NCI-H226 (cell line): Measurements from ENCODE around the gene MRPS9.

Experiments
- DNase-seq: peaks from one replicate; pipeline ENCODE4 v3.0.0-alpha.2; 2015

Gene MRPS9

DNA sequence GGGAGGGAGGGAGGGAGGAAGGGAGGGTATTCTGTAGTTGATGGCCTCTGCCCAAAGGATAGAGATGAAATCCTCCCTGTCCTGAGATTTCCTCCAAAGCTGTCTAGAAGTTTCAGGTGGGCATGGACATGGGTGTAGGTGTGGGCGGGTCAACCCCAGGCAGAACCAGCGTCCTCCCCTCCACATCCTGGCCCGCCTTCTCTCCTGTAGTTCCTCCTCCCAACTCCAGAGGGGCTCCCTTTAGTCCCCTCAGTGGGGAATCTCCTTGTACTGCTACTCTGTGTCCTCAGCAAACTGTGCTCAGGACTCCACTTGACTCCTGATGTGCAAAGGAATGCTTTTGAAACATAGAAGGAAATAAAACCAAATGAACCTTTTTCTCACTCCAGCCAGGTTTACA, 88.1 kb downstream of the MRPS9 start:
- no peak for DNase-seq

- no peak for DNase-seq
Observed at GRCh38 chr2:105126336-105126735, 88.5 kb downstream of the MRPS9 start.

DNA sequence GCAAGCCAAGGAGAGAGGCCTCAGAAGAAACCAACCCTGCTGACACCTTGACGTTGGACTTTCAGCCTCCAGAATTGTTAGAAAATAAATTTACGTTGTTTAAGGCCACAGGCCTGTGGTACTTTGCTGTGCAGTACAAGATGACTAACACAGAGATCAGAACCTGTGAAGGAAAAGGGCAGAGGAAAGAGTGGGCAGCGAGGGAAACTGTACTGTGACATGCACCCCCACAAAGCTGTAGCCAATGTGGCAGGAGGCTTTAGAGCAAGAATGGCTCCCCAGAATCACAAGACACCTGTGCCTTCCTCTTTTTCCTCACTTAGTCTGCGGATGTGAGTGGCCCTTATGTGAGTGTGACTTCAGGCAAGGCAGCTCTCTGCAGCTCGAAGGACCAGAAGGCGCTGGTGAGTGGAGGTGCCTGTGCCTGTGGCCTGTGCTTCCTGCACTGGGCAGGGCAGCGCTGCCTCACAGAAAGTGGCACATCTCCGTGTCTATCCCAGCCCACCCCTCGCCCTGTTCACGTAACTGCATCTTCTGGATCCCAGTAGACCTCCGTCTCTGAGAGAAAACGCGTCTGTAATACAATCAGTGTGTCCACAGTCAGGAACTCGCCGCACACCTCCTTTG, 89.5 kb downstream of the MRPS9 start:
- no peak for DNase-seq

DNA sequence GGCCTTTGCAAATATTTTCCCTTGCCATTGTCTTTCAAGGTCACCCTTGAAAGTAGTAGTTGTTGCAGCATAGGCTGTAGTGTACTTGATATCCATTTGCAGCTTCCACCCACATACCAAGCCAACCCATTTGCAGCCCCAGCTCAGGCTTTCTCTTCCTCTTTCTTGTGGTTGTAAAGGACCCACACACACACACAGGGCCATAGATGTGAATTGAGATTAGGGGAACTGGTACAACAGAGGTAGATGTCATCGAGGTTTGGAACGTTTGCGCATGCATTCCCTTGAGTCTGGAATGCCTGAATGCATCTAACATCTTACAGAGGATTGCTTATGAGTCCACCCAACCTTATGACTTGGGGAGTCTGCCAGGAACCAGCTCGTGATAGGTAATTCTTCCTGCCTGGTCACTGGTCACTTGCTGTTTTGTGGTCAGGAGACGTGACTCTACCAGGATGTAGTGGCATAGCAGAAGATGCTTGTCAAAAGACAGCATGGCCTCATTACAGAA, 91.9 kb downstream of the MRPS9 start:
- DNase-seq = no peak

DNA sequence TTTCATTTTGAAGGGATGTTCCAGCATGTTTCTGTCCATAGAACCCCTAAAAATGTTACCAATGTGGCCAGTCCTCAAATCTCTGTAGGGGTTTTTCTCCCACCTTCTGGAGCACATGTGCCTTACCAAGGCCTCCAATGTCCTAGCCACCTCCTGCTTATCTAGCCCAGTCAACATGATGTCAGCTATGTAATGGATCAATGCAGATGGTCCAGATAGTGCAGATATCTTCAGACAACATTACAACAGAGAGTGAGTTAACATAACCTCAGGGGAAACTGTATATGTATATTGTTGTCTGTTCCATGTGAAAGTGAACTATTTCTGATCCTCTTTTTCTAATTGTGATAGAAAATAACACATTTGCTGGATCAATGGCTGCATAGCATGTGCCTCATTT, 92.7 kb downstream of the MRPS9 start:
- DNase-seq = no peak

- no peak for DNase-seq
Observed at GRCh38 chr2:105134081-105134480, 96.2 kb downstream of the MRPS9 start.

DNA sequence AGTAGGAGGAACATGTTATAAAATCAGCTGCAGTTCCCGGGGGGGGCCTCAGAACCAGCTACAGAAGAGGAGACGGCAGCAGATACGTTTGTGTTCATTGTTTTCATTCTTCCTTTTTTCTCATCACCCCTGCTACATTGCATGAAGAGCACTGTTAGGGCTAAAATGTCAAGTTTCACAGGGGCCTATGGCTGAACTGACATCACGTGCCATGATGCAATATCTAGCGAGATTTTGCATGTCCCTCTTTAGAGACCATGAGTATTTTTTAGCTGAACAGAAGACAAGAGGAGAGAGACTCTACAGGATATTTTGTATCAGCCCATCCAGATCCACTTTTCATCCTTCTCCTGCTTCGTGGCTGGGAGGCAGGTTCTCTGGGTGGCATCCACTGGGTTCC, 97.6 kb downstream of the MRPS9 start:
- DNase-seq = no peak

GRCh38 chr2:105136394-105136793, 98.5 kb downstream of the MRPS9 start:
- DNase-seq = no peak

GRCh38 chr2:105138643-105139042, 100.8 kb downstream of the MRPS9 start:
- no peak for DNase-seq

DNA sequence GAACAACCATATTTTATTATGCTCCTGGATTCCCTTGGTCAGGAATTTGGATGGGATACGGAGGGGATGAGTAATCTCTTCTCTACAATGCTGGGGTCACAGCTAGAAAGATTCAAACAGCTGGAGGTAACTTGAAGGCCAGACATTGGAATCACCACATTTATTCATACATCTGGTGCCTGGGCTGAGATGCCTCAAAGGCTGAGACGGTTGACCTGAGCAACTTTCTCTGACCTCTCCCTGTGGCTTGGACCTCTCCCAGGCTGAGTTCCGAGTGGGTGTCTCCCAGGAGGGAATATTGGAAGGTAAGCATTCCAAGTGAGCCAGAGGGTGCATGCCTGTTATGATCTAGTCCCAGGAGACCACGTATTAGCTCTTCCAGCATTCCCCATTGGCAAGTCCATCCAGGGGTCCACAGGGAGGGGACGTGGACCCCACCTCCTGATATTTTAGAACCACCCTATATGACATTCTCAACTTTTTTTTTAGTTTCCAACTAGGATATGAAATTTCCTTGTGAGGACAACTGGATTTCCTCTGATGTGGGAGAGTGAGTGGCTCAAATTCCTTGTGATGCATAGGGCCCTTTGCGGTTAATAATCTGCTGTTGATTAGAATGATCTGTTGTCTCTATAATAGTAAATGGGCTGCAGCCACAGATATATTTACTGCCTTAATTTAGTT, 101.8 kb downstream of the MRPS9 start:
- peak; percentile 36 for DNase-seq

- DNase-seq = no peak
Observed at GRCh38 chr2:105140240-105140568, 102.3 kb downstream of the MRPS9 start.

GRCh38 chr2:105141099-105141614, 103.3 kb downstream of the MRPS9 start:
- no peak for DNase-seq

- DNase-seq = no peak
Observed at GRCh38 chr2:105142239-105142638, 104.4 kb downstream of the MRPS9 start.

DNA sequence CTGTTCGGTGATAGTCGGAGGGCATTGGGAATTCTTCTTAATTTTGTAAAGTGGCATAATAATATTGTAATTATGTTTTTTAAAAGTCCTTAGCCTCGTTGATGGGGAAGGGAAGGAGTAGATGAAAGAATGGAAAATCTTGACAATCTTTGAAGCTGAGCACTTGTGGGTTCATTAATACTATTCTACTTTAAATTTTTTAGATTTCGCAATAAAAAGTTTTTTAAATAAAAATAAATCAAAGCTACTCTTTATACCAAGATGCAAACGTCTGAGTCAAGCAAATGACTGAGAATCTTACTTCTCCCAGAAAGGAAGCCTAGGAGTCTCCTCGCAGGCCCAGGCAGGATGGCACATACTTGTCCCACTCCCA, 105.2 kb downstream of the MRPS9 start:
- no peak for DNase-seq

DNA sequence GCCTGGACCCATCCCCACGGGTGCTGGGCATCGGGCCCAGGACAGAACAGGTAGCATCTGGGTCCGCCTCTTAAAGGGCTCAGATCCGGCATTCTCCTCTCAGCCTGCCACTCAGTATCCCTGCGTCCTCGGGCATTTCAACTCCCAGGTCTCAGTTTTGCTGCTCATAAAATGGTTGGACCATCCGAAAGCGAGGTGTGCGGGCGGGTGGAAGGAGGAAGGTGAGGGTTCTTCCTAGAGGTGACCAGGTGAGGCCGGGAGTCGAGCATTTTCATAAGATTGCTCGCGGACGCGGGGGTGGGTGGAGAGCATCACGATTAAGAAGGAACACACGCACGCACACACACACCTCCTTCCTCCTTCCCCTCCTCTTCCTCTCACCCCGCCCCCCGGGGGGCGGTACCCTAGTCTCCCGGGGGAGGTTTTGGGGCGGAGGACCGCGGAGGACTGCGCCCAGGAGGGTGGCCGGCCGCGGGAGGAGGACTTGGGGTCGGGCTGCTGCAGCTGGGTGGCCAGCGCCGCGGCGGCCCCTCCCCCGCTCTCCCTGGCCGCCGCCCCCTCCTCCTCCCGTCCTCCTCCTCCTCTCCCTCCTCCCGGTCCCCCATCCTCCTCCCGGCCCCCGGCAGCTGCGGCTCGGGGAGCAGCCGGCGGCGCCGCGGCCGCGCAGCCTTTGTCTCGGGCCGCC, 105.7 kb downstream of the MRPS9 start:
- no peak for DNase-seq

DNA sequence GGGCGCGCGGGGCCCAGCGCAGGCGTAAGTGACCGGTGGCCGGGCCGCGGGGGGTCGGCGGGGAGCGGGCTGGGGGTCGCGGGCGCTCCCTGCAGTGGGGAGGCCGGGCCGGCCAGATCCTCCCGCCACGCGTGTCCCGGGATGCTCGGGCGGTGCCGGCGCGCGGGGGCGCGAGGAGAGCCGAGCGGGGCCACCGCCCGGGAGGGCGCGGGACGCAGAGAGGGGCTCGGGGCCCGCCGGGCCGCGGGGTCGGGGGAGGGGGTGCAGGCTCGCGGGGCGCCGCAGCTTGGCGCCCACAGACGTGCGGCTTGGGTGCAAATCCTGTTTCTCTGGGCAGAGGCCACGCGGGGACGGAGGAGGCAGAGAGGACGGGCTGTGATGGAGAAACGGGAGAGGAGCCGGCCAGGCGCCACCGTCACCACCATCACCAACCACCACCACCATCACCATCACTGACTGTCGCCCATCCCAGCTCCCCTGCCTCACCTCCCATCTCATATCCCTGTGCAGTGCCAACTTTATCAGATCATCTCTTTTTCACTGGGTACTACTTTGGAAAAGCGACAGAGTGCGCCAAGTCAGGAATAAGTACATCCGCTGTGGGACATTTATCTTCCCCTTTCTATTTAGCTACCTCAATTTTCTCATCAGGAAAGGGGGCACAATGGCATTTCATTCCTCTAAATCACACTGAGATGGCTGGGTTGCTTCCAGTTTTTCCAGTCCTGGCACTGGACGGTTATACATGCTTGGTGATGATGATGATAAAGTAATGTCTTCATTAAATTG, 106.5 kb downstream of the MRPS9 start:
- DNase-seq = no peak

DNA sequence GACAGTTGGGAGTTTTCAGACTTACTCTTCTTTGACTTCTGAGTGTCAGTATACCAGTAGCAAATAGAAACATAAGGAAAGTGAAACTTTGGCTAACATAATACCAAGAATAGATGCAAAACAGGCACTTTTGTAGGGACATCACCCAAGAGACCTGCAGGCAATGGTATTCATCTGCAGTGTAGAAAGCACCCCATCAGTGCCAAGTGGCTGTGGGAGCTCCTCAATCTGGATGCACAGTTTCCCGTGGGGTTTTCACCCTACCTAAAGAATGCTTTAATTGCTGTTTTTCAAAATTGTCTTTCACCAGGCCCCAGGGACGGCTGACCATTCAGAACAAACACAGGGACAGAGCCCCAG, 107.1 kb downstream of the MRPS9 start:
- DNase-seq = no peak

DNA sequence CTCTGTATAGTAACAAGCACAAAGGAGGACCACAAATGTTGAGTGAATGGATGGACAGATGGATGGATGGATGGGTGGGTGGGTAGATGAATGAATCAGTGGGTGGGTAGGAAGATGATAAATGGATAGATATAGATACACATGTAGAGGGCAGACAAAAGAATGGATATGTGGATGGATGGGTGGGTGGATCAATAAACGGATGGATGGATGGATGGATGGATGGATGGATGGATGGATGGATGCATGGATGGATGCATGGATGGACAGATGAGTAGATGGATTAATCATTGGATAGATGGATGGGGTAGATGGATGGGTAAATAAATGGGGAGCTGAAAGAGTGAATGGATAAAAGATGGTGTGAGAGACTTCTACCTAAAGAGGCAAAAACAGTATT, 111.4 kb downstream of the MRPS9 start:
- DNase-seq = no peak
